ENCODE results near the gene SAA1. TPM values are rescaled to one million over a fixed set of nuclear protein-coding genes. Genes with fewer than 3 reads are reported as not detected.

The SAA1 gene
- total RNA-seq, 1 donor from 2014 or later = not detected

DNA sequence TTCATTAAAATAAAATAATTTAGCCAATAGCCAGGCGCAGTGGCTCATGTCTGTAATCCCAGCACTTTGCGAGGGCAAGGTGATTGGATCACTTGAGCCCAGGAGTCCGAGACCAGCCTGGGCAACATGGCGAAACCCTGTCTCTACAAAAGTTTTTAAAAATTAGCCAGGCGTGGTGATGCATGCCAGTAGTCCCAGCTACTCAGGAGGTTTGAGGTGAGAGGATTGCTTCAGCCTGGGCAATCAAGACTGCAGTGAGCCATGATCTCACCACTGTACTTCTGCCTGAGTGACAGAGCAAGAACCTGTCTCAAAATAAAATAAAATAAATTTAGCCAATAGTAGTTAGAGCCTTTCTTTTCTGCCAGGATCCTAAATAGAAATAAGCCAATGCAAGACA is 43.6 kb downstream of the SAA1 start:
- no peak overlapping the region for H3K27ac Mint-ChIP-seq
- H3K79me2 ChIP-seq (ENCODE audit: low read depth) = peaks cover 13% of the 10 kb centered on the region
- no peak overlapping the region for H3K4me3 ChIP-seq
- peaks cover 12% of the 10 kb centered on the region for H3K36me3 Mint-ChIP-seq
- no peak overlapping the region for H2AFZ ChIP-seq (replicated peaks)
- no peak overlapping the region for H3K4me3 Mint-ChIP-seq
- no peaks in the 10 kb centered on the region for H3K27me3 Mint-ChIP-seq (ENCODE audit: insufficient read depth, low read depth)
- H3K4me2 ChIP-seq = no peak overlapping the region
- H3K9ac ChIP-seq = no peak overlapping the region
- peaks cover 7% of the 10 kb centered on the region for H4K20me1 ChIP-seq (ENCODE audit: low read depth)
- no peaks in the 10 kb centered on the region for H3K27me3 ChIP-seq
- TF ChIP-seq EZH2 (IDR thresholded peaks at IDR 0.05) (no peak), EZH2phosphoT487 (IDR thresholded peaks at IDR 0.05) (no peak)
- TF ChIP-seq, protein P1, sequence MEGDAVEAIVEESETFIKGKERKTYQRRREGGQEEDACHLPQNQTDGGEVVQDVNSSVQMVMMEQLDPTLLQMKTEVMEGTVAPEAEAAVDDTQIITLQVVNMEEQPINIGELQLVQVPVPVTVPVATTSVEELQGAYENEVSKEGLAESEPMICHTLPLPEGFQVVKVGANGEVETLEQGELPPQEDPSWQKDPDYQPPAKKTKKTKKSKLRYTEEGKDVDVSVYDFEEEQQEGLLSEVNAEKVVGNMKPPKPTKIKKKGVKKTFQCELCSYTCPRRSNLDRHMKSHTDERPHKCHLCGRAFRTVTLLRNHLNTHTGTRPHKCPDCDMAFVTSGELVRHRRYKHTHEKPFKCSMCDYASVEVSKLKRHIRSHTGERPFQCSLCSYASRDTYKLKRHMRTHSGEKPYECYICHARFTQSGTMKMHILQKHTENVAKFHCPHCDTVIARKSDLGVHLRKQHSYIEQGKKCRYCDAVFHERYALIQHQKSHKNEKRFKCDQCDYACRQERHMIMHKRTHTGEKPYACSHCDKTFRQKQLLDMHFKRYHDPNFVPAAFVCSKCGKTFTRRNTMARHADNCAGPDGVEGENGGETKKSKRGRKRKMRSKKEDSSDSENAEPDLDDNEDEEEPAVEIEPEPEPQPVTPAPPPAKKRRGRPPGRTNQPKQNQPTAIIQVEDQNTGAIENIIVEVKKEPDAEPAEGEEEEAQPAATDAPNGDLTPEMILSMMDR (IDR thresholded peaks at IDR 0.05) = no peak
- H3K36me3 ChIP-seq = no peaks in the 10 kb centered on the region
- H3K4me1 ChIP-seq = no peaks in the 10 kb centered on the region
- H3K27ac ChIP-seq = no peak overlapping the region
- no peaks in the 10 kb centered on the region for H3K9me3 ChIP-seq (ENCODE audit: low read depth)
- no peaks in the 10 kb centered on the region for H3K9me3 Mint-ChIP-seq
- H3F3A ChIP-seq (ENCODE audit: low read depth) = no peaks in the 10 kb centered on the region
- peaks cover 7% of the 10 kb centered on the region for H3K4me1 Mint-ChIP-seq
- DNase-seq (ENCODE audit: low spot score) = no peak

DNA sequence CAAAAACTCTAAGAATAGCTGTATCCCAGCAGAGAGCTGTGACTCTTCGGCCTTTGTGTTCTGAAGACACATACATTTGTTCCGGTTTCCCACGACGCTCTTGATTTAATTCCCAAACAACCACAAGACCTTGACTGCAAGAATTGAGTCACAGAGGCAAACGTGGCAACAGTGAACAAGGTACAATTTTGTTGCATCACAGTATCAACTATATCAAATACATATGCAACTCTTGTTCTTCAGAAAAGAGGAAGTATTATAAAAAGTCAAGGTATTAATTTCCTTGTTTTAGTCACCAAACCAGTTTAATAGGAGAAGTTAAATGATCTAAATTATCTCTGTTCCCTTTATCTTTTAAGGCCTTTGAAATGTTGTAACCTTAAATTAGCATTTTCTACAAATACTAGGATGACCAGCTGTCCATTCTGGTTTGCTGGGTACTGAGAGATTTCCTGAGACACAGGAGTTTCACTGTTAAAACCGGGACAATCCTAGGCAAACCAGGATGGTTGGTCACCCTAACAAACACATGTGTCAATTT is 44.8 kb downstream of the SAA1 start:
- Mint-ChIP-seq H3K36me3 (peaks cover 12% of the 10 kb centered on the region), H3K27ac (no peak overlapping the region), H3K4me3 (no peak overlapping the region), H3K27me3 (ENCODE audit: insufficient read depth, low read depth) (no peaks in the 10 kb centered on the region), H3K9me3 (no peaks in the 10 kb centered on the region), H3K4me1 (peaks cover 7% of the 10 kb centered on the region)
- H3K79me2 ChIP-seq (ENCODE audit: low read depth) = peaks cover 25% of the 10 kb centered on the region
- H3K9me3 ChIP-seq (ENCODE audit: low read depth) = no peaks in the 10 kb centered on the region
- H3F3A ChIP-seq (ENCODE audit: low read depth) = no peaks in the 10 kb centered on the region
- DNase-seq (ENCODE audit: low spot score) = no peak
- TF ChIP-seq EZH2 (IDR thresholded peaks at IDR 0.05) (no peak), EZH2phosphoT487 (IDR thresholded peaks at IDR 0.05) (no peak)
- TF ChIP-seq, protein P1 (IDR thresholded peaks at IDR 0.05) = no peak
- H3K27me3 ChIP-seq = no peaks in the 10 kb centered on the region
- no peak overlapping the region for H3K27ac ChIP-seq
- H3K9ac ChIP-seq = no peak overlapping the region
- H3K4me1 ChIP-seq = no peaks in the 10 kb centered on the region
- no peaks in the 10 kb centered on the region for H3K36me3 ChIP-seq
- no peak overlapping the region for H3K4me2 ChIP-seq
- H4K20me1 ChIP-seq (ENCODE audit: low read depth) = peaks cover 7% of the 10 kb centered on the region
- no peak overlapping the region for H3K4me3 ChIP-seq
- H2AFZ ChIP-seq (replicated peaks) = no peak overlapping the region

DNA sequence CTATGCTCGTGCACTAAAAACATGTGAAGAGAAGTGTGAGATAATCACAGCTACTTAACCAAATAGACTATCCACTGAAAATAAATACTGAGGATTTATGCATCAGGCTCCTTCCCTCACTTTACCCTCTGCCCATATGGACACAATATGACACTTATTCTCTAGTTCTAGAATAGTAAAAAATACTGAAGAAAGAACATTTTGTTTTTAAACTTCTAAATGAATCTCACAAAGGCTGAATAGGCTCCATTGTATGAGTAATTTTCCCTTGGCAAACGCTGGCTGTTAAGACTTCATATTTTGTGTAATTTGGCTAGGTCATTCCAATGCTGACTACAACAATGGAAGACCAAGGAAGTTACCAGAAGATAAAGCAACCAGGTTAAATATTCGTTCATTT is 45.9 kb downstream of the SAA1 start:
- Mint-ChIP-seq H3K27me3 (ENCODE audit: insufficient read depth, low read depth) (no peaks in the 10 kb centered on the region), H3K36me3 (peaks cover 7% of the 10 kb centered on the region), H3K27ac (no peak overlapping the region), H3K4me3 (no peak overlapping the region), H3K4me1 (peaks cover 7% of the 10 kb centered on the region), H3K9me3 (no peaks in the 10 kb centered on the region)
- Histone ChIP-seq H3K4me1 (no peaks in the 10 kb centered on the region), H4K20me1 (ENCODE audit: low read depth) (peaks cover 7% of the 10 kb centered on the region), H3F3A (ENCODE audit: low read depth) (no peaks in the 10 kb centered on the region), H3K9me3 (ENCODE audit: low read depth) (no peaks in the 10 kb centered on the region), H3K36me3 (no peaks in the 10 kb centered on the region), H3K9ac (no peak overlapping the region), H3K27ac (no peak overlapping the region), H3K27me3 (no peaks in the 10 kb centered on the region), H3K4me3 (no peak overlapping the region), H2AFZ (replicated peaks) (no peak overlapping the region), H3K4me2 (no peak overlapping the region), H3K79me2 (ENCODE audit: low read depth) (peaks cover 34% of the 10 kb centered on the region)
- DNase-seq (ENCODE audit: low spot score) = no peak
- no peak for TF ChIP-seq EZH2 (IDR thresholded peaks at IDR 0.05)
- no peak for TF ChIP-seq EZH2phosphoT487 (IDR thresholded peaks at IDR 0.05)
- TF ChIP-seq, protein P1 (IDR thresholded peaks at IDR 0.05) = no peak
